ENCODE data around the gene MOB3B. TPM values are rescaled to one million over a fixed set of nuclear protein-coding genes. Genes with fewer than 3 reads are reported as not detected.

MOB3B gene
- total RNA-seq, 6 experiments from 2014 or later = not detected

- DNase-seq = no peak
- TF ChIP-seq CTCF (IDR thresholded peaks at IDR 0.05) = no peak
- Mint-ChIP-seq H3K27ac (no peak overlapping the region), H3K4me1 (ENCODE audit: low read depth) (no peaks in the 10 kb centered on the region), H3K27me3 (ENCODE audit: insufficient read depth) (peaks cover 25% of the 10 kb centered on the region), H3K9me3 (no peaks in the 10 kb centered on the region), H3K4me3 (no peak overlapping the region), H3K36me3 (ENCODE audit: low read depth) (no peaks in the 10 kb centered on the region)
Observed at GRCh38 chr9:27337833-27338526, 191.6 kb downstream of the MOB3B start.

GRCh38 chr9:27337236-27337635 lies 192.4 kb downstream of the MOB3B start:
- Mint-ChIP-seq H3K9me3 (no peaks in the 10 kb centered on the region), H3K4me3 (no peak overlapping the region), H3K27ac (no peak overlapping the region), H3K27me3 (ENCODE audit: insufficient read depth) (peaks cover 25% of the 10 kb centered on the region), H3K36me3 (ENCODE audit: low read depth) (no peaks in the 10 kb centered on the region), H3K4me1 (ENCODE audit: low read depth) (no peaks in the 10 kb centered on the region)
- no peak for TF ChIP-seq CTCF (IDR thresholded peaks at IDR 0.05)
- no peak for DNase-seq

- no peak overlapping the region for H3K27ac Mint-ChIP-seq
- DNase-seq = no peak
- H3K36me3 Mint-ChIP-seq (ENCODE audit: low read depth) = no peaks in the 10 kb centered on the region
Observed at GRCh38 chr9:27336829-27337228, 192.8 kb downstream of the MOB3B start.

GRCh38 chr9:27336126-27336525 lies 193.5 kb downstream of the MOB3B start:
- H3K36me3 Mint-ChIP-seq (ENCODE audit: low read depth) = no peaks in the 10 kb centered on the region
- peaks cover 27% of the 10 kb centered on the region for H3K27me3 Mint-ChIP-seq (ENCODE audit: insufficient read depth)
- no peak for TF ChIP-seq CTCF (IDR thresholded peaks at IDR 0.05)
- H3K4me1 Mint-ChIP-seq (ENCODE audit: low read depth) = no peaks in the 10 kb centered on the region
- DNase-seq = no peak
- no peak overlapping the region for H3K4me3 Mint-ChIP-seq
- no peaks in the 10 kb centered on the region for H3K9me3 Mint-ChIP-seq
- no peak overlapping the region for H3K27ac Mint-ChIP-seq

More at GRCh38 chr9:27336829-27337228, 192.8 kb downstream of the MOB3B start:
- H3K9me3 Mint-ChIP-seq = no peaks in the 10 kb centered on the region
- peaks cover 25% of the 10 kb centered on the region for H3K27me3 Mint-ChIP-seq (ENCODE audit: insufficient read depth)
- no peak for TF ChIP-seq CTCF (IDR thresholded peaks at IDR 0.05)
- no peak overlapping the region for H3K4me3 Mint-ChIP-seq
- no peaks in the 10 kb centered on the region for H3K4me1 Mint-ChIP-seq (ENCODE audit: low read depth)

GRCh38 chr9:27335075-27335474 lies 194.5 kb downstream of the MOB3B start:
- Mint-ChIP-seq H3K27me3 (ENCODE audit: insufficient read depth) (peaks cover 26% of the 10 kb centered on the region), H3K4me1 (ENCODE audit: low read depth) (no peaks in the 10 kb centered on the region), H3K36me3 (ENCODE audit: low read depth) (no peaks in the 10 kb centered on the region), H3K27ac (no peak overlapping the region), H3K9me3 (no peaks in the 10 kb centered on the region), H3K4me3 (no peak overlapping the region)
- TF ChIP-seq CTCF (IDR thresholded peaks at IDR 0.05) = no peak
- no peak for DNase-seq

Data from HFFc6 (cell line).